SK-N-SH treated with all-trans-retinoic acid at 6 μM for 48 hours (cell line): ENCODE results near the gene CEMIP2.

ENCODE experiments used
- ATAC-seq: fragments of 200-7000 bp; cut with Tn5 transposase; 3 replicates; pipeline ENCODE4 v1.9.1; 2020; ENCODE audit warnings: mild to moderate bottlenecking, moderate library complexity
- ARNTL ChIP-seq: fragments of 450-650 bp; formaldehyde crosslinking; IDR thresholded peaks from 2 replicates; pipeline ENCODE4 v1.5.0; 2020; ENCODE audit warnings: low read depth, mild to moderate bottlenecking, moderate library complexity, borderline replicate concordance
- BACH2 ChIP-seq: fragments of 250-450 bp; sonication (Bioruptor Pico); IDR thresholded peaks from 2 replicates; pipeline ENCODE4 v1.9.0; 2021; ENCODE audit warnings: mild to moderate bottlenecking, borderline replicate concordance
- CSDC2 ChIP-seq: fragments of 250-450 bp; sonication (Bioruptor Pico); IDR thresholded peaks from 2 replicates; pipeline ENCODE4 v1.5.0; 2020; ENCODE audit warnings: mild to moderate bottlenecking, moderate library complexity
- CSRNP3 ChIP-seq: fragments of 250-450 bp; sonication (Bioruptor Pico); IDR thresholded peaks from 2 replicates; pipeline ENCODE4 v1.5.1; 2021; ENCODE audit warnings: mild to moderate bottlenecking, moderate library complexity
- ESRRG ChIP-seq: fragments of 250-450 bp; sonication (Bioruptor Pico); IDR thresholded peaks from 2 replicates; pipeline ENCODE4 v1.6.1; 2021; ENCODE audit warnings: mild to moderate bottlenecking
- GLIS3 ChIP-seq: fragments of 250-450 bp; sonication (Bioruptor Pico); IDR thresholded peaks from 2 replicates; pipeline ENCODE4 v1.5.0; 2020; ENCODE audit warnings: mild to moderate bottlenecking, moderate library complexity
- ISL1 ChIP-seq: fragments of 250-450 bp; sonication (Bioruptor Pico); IDR thresholded peaks from 2 replicates; pipeline ENCODE4 v2.1.2; 2022; ENCODE audit warnings: mild to moderate bottlenecking, moderate library complexity
- PATZ1 ChIP-seq: fragments of 250-450 bp; sonication (Bioruptor Pico); IDR thresholded peaks from 2 replicates; pipeline ENCODE4 v1.8.0; 2020; ENCODE audit warnings: mild to moderate bottlenecking, moderate library complexity, borderline replicate concordance
- POU6F1 ChIP-seq: fragments of 250-450 bp; sonication (Bioruptor Pico); IDR thresholded peaks from 2 replicates; pipeline ENCODE4 v1.8.0; 2021; ENCODE audit warnings: low read depth, mild to moderate bottlenecking, moderate library complexity, borderline replicate concordance
- PPARA ChIP-seq: fragments of 250-450 bp; sonication (Bioruptor Pico); IDR thresholded peaks from 2 replicates; pipeline ENCODE4 v1.5.0; 2020; ENCODE audit warnings: mild to moderate bottlenecking, borderline replicate concordance
- RARB ChIP-seq: fragments of 250-450 bp; sonication (Bioruptor Pico); IDR thresholded peaks from 2 replicates; pipeline ENCODE4 v1.8.0; 2021; ENCODE audit warnings: mild to moderate bottlenecking, moderate library complexity
- SNAI2 ChIP-seq: fragments of 250-450 bp; sonication (Bioruptor Pico); IDR thresholded peaks from 2 replicates; pipeline ENCODE4 v1.5.0; 2020; ENCODE audit warnings: mild to moderate bottlenecking, moderate library complexity
- TCF4 ChIP-seq: fragments of 250-450 bp; sonication (Bioruptor Pico); IDR thresholded peaks from 2 replicates; pipeline ENCODE4 v1.8.0; 2021; ENCODE audit warnings: mild to moderate bottlenecking, moderate library complexity, borderline replicate concordance
- TOX ChIP-seq: fragments of 250-450 bp; sonication (Bioruptor Pico); IDR thresholded peaks from 2 replicates; pipeline ENCODE4 v1.8.0; 2021; ENCODE audit warnings: mild to moderate bottlenecking, moderate library complexity, borderline replicate concordance
- TSHZ2 ChIP-seq: fragments of 250-450 bp; sonication (Bioruptor Pico); IDR thresholded peaks from 2 replicates; pipeline ENCODE4 v1.5.0; 2020; ENCODE audit warnings: mild to moderate bottlenecking, moderate library complexity
- ZC3H10 ChIP-seq: fragments of 250-450 bp; sonication (Bioruptor Pico); IDR thresholded peaks from 2 replicates; pipeline ENCODE4 v1.5.1; 2021; ENCODE audit warnings: mild to moderate bottlenecking, moderate library complexity
- ZFP3 ChIP-seq: fragments of 250-450 bp; sonication (Bioruptor Pico); IDR thresholded peaks from 2 replicates; pipeline ENCODE4 v1.5.0; 2020; ENCODE audit warnings: mild to moderate bottlenecking, moderate library complexity
- ZFP30 ChIP-seq: fragments of 450-650 bp; formaldehyde crosslinking; IDR thresholded peaks from 2 replicates; pipeline ENCODE4 v1.5.0; 2022; ENCODE audit warnings: mild to moderate bottlenecking, moderate library complexity
- ZNF565 ChIP-seq: fragments of 450-650 bp; formaldehyde crosslinking; conservative IDR thresholded peaks from 2 replicates; pipeline ENCODE4 v1.5.0; 2020; ENCODE audit warnings: low read depth, mild to moderate bottlenecking, moderate library complexity
- ZNF70 ChIP-seq: fragments of 450-650 bp; formaldehyde crosslinking; IDR thresholded peaks from 2 replicates; pipeline ENCODE4 v1.5.0; 2020; ENCODE audit warnings: mild to moderate bottlenecking, moderate library complexity
- ZNF8 ChIP-seq: fragments of 450-650 bp; formaldehyde crosslinking; IDR thresholded peaks from 2 replicates; pipeline ENCODE4 v1.5.0; 2020; ENCODE audit warnings: mild to moderate bottlenecking, moderate library complexity
- TF ChIP-seq, protein P1 (sequence below): fragments of 250-450 bp; sonication (Bioruptor Pico); IDR thresholded peaks from 2 replicates; pipeline ENCODE4 v1.5.1; 2020; ENCODE audit warnings: low read depth, mild to moderate bottlenecking, moderate library complexity

CEMIP2 gene

GRCh38 chr9:71746758-71747125 lies 21.6 kb downstream of the CEMIP2 start (continued):
- no peak for TF ChIP-seq POU6F1 (CRISPR knock-in tag)
- TF ChIP-seq ESRRG (CRISPR knock-in tag), result no peak
- TF ChIP-seq RARB, result no peak
- no peak for TF ChIP-seq ISL1 (CRISPR knock-in tag)
- TF ChIP-seq PPARA (CRISPR knock-in tag), result no peak
- no peak for TF ChIP-seq CSDC2 (CRISPR knock-in tag)
- TF ChIP-seq ZNF8 (CRISPR knock-in tag), result no peak
- TF ChIP-seq, protein P1, sequence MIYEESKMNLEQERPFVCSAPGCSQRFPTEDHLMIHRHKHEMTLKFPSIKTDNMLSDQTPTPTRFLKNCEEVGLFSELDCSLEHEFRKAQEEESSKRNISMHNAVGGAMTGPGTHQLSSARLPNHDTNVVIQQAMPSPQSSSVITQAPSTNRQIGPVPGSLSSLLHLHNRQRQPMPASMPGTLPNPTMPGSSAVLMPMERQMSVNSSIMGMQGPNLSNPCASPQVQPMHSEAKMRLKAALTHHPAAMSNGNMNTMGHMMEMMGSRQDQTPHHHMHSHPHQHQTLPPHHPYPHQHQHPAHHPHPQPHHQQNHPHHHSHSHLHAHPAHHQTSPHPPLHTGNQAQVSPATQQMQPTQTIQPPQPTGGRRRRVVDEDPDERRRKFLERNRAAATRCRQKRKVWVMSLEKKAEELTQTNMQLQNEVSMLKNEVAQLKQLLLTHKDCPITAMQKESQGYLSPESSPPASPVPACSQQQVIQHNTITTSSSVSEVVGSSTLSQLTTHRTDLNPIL (CRISPR knock-in tag), result no peak
- TF ChIP-seq ZFP30, result no peak
- TF ChIP-seq ARNTL (CRISPR knock-in tag), result no peak

GRCh38 chr9:71746023-71746757 lies 22.1 kb downstream of the CEMIP2 start:
- ATAC-seq, result no peak
- TF ChIP-seq PPARA (CRISPR knock-in tag) (no peak), PATZ1 (CRISPR knock-in tag) (no peak), CSRNP3 (no peak), ZNF8 (CRISPR knock-in tag) (no peak), GLIS3 (CRISPR knock-in tag) (no peak), ZFP3 (CRISPR knock-in tag) (no peak), ZNF565 (CRISPR knock-in tag) (no peak), TSHZ2 (CRISPR knock-in tag) (no peak), ZC3H10 (CRISPR knock-in tag) (no peak), ISL1 (CRISPR knock-in tag) (no peak), ZNF70 (CRISPR knock-in tag) (no peak), ZFP30 (no peak), TCF4 (no peak), ARNTL (CRISPR knock-in tag) (no peak), ESRRG (CRISPR knock-in tag) (no peak), TOX (CRISPR knock-in tag) (no peak), BACH2 (CRISPR knock-in tag) (no peak), SNAI2 (no peak), RARB (no peak), POU6F1 (CRISPR knock-in tag) (no peak)
- TF ChIP-seq, all 23 proteins: peak for 0
